ENCODE data around the gene ALDH4A1. TPM values are rescaled to one million over a fixed set of nuclear protein-coding genes. Genes with fewer than 3 reads are reported as not detected.

Gene ALDH4A1
- total and polyA plus RNA-seq, 9 of the 15 experiments (the other 6 are each of a cell fraction or from before 2014, with no cell fraction given), result 0.27 to 31.4 (median 16.6) TPM

DNA sequence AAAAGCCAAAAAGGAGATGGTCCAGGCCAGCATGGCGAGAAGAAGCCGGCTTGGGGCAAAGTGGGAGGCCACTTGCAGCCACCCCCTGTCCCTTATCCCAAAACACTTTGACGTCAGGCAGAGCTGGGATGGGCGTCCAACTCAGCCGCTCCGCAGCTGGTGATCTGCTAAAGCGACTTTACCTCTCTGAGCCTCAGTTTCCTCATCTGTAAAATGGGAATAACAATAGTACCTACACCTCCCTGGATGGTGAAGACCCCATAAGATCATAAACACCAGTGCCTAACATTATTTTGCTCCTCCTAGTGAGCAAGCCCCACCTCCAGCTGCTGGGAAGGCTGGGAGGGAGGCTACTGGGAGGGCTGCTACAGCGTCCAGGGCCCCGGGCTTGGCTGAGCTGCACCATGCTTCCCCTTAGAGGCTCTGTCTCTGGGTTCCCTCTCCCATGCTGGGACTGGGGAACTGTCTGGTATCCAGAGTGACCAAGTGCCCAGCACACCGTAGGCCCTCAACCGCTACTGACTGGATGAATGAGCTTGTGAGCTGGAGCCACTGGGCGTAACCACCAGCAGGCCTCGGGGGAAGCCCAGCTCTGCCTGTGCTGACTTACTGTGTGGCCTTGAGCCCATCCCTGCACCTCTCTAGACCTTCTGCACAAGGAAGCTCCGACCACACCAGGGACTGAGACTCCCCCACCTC, 35.8 kb upstream of the ALDH4A1 start:
- in situ Hi-C loops (cut with MboI), result no loop called here
- no peaks in the 10 kb centered on the region; the same call in 1 of the 2 replicates for H4K20me1 ChIP-seq (replicated peaks; ENCODE audit: control insufficient read depth, insufficient read depth, low read length)
- DNase-seq (ENCODE audit: extremely low read depth in 1 of 4, low spot score in 3 of 4), result no peak
- peaks cover 17 to 58% of the 10 kb centered on the region in 2 experiments; a peak in 4 of 5 replicates for H3K27me3 ChIP-seq (ENCODE audit: control insufficient read depth in 2 of 2, insufficient read depth in 2 of 2, low read length in 2 of 2)
- CTCF ChIA-PET (ENCODE audit: low intra/inter-chr PET ratio), result no interaction called here
- no peaks in the 10 kb centered on the region for H3K9me3 ChIP-seq (replicated peaks; ENCODE audit: control insufficient read depth, insufficient read depth, low read depth, low read length)
- no peak overlapping the region for H2AFZ ChIP-seq (ENCODE audit: low read depth, low read length)
- no peak overlapping the region for H3K27ac ChIP-seq (ENCODE audit: extremely low read depth, low read depth, low read length)
- intact Hi-C loops (cut with micrococcal nuclease), result no loop called here
- H3K4me1 ChIP-seq (replicated peaks in 1 of 2; ENCODE audit: control insufficient read depth in 2 of 2, insufficient read depth in 2 of 2, low read length in 2 of 2), result peaks cover 0 to 11% of the 10 kb centered on the region in 2 experiments; a peak in 1 of 5 replicates
- POLR2A ChIA-PET, result interaction anchor here (0.9 kb wide), 1 partner anchor 14 kb away, joined by 5 read pairs; no protein-coding TSS in a partner anchor
- no peak overlapping the region for H3K4me2 ChIP-seq (ENCODE audit: insufficient read depth, low read length)
- no peak overlapping the region for H3K4me3 ChIP-seq
- no peaks in the 10 kb centered on the region for H3K36me3 ChIP-seq (ENCODE audit: control insufficient read depth, insufficient read depth, low read length)
- BruUV-seq (replicated peaks), result no TSS peak
- 8% methylated on average over 14 of the region's 14 CpGs for WGBS (ENCODE audit: insufficient coverage, low coverage, missing lambda C conversion rate)
- ATAC-seq, result peak; percentile 49
- FAIRE-seq, result no peak
- no peaks in the 10 kb centered on the region for H3K79me2 ChIP-seq (ENCODE audit: control insufficient read depth, insufficient read depth, low read length)
- H3K9me1 ChIP-seq (ENCODE audit: control insufficient read depth, insufficient read depth, low read length), result no peaks in the 10 kb centered on the region
- H3K9ac ChIP-seq (ENCODE audit: insufficient read depth in 1 of 2, low read depth in 2 of 2, low read length in 2 of 2), result no peak overlapping the region
- TF ChIP-seq, protein P1, sequence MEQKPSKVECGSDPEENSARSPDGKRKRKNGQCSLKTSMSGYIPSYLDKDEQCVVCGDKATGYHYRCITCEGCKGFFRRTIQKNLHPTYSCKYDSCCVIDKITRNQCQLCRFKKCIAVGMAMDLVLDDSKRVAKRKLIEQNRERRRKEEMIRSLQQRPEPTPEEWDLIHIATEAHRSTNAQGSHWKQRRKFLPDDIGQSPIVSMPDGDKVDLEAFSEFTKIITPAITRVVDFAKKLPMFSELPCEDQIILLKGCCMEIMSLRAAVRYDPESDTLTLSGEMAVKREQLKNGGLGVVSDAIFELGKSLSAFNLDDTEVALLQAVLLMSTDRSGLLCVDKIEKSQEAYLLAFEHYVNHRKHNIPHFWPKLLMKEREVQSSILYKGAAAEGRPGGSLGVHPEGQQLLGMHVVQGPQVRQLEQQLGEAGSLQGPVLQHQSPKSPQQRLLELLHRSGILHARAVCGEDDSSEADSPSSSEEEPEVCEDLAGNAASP (IDR thresholded peaks at IDR 0.05), result no peak
- TF ChIP-seq ZBTB7A (IDR thresholded peaks at IDR 0.05; ENCODE audit: borderline replicate concordance, control insufficient read depth, low read depth, low read length), result no peak
- TF ChIP-seq TCF7L2 (IDR thresholded peaks at IDR 0.05; ENCODE audit: low read depth, low read length), result no peak
- TF ChIP-seq L3MBTL2 (IDR thresholded peaks at IDR 0.05), result no peak
- no peak for TF ChIP-seq DACH1 (IDR thresholded peaks at IDR 0.05; ENCODE audit: partially characterized antibody)
- TF ChIP-seq STAT6 (CRISPR knock-in tag; IDR thresholded peaks at IDR 0.05), result no peak
- TF ChIP-seq, protein P2, sequence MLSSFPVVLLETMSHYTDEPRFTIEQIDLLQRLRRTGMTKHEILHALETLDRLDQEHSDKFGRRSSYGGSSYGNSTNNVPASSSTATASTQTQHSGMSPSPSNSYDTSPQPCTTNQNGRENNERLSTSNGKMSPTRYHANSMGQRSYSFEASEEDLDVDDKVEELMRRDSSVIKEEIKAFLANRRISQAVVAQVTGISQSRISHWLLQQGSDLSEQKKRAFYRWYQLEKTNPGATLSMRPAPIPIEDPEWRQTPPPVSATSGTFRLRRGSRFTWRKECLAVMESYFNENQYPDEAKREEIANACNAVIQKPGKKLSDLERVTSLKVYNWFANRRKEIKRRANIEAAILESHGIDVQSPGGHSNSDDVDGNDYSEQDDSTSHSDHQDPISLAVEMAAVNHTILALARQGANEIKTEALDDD (IDR thresholded peaks at IDR 0.05), result no peak
- TF ChIP-seq, protein P3, sequence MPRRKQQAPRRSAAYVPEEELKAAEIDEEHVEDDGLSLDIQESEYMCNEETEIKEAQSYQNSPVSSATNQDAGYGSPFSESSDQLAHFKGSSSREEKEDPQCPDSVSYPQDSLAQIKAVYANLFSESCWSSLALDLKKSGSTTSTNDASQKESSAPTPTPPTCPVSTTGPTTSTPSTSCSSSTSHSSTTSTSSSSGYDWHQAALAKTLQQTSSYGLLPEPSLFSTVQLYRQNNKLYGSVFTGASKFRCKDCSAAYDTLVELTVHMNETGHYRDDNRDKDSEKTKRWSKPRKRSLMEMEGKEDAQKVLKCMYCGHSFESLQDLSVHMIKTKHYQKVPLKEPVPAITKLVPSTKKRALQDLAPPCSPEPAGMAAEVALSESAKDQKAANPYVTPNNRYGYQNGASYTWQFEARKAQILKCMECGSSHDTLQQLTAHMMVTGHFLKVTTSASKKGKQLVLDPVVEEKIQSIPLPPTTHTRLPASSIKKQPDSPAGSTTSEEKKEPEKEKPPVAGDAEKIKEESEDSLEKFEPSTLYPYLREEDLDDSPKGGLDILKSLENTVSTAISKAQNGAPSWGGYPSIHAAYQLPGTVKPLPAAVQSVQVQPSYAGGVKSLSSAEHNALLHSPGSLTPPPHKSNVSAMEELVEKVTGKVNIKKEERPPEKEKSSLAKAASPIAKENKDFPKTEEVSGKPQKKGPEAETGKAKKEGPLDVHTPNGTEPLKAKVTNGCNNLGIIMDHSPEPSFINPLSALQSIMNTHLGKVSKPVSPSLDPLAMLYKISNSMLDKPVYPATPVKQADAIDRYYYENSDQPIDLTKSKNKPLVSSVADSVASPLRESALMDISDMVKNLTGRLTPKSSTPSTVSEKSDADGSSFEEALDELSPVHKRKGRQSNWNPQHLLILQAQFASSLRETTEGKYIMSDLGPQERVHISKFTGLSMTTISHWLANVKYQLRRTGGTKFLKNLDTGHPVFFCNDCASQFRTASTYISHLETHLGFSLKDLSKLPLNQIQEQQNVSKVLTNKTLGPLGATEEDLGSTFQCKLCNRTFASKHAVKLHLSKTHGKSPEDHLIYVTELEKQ (CRISPR knock-in tag; IDR thresholded peaks at IDR 0.05), result no peak
- TF ChIP-seq DIDO1 (tag; IDR thresholded peaks at IDR 0.05; ENCODE audit: low read depth), result no peak
